ENCODE data around the gene TECTB.

The TECTB gene

DNA sequence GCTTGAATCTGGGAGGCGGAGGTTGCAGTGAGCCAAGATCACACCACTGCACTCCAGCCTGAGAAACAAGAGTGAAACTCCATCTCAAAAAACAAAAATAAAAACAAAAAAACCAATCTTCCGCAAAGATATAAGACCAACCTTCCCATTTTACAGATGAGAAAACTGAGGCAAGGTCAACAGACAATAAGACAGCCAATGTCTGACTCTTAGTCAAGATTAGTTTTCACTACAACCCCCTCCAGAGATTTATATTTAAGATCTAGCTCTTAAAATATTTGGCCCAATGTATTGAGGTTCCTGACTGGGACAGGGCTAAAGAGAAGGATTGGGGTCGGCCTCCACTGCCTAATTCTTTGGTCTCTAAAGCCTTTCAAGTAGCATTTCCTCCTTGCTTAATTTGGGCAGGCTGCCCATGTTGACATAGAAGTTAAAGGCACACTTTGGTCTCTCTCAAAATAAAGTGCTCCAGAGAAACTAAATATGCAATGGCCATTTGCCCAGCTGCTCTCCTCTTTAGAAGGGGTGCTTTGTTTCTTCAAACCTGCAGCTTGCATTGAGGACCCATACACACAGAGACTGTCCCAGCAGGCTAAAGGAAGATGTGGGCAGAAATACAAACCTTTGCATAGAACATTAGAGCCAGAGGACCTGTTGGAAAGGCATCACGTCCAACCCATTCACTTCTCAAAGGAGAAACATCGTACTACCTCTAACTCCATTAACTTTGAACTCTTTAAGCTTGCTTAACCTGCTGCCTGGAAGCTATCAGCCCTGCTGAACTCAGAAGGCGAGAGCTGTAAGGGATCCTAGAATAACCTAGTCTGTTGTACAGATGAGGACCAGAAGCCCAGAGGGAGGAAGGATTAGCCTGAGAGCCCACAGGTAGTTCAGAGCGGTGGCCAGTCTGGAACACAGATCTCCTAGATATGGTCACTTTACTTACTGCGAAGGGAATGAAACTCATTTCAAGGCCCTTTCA, 3.9 kb downstream of the TECTB start:
- H3K9ac ChIP-seq (ENCODE audit: insufficient read length, low read depth): no peak overlapping the region
- no peak for DNase-seq (ENCODE audit: low read depth, low spot score)
- H3K4me3 ChIP-seq (ENCODE audit: insufficient read length, low read depth): no peak overlapping the region
- no peaks in the 10 kb centered on the region for H3K36me3 ChIP-seq (ENCODE audit: insufficient read depth, insufficient read length, low read length)
- H3K9me3 ChIP-seq (ENCODE audit: insufficient read depth, low read length): no peaks in the 10 kb centered on the region
- no peak for TF ChIP-seq YY1 (IDR thresholded peaks at IDR 0.05; ENCODE audit: insufficient read depth, insufficient read length)
- no peak for TF ChIP-seq SUZ12 (IDR thresholded peaks at IDR 0.05; ENCODE audit: extremely low read depth, insufficient read depth, insufficient read length)
- no peak for TF ChIP-seq ZNF274 (IDR thresholded peaks at IDR 0.05; ENCODE audit: low read depth, low read length)
- no peaks in the 10 kb centered on the region for H3K27me3 ChIP-seq (ENCODE audit: insufficient read depth, insufficient read length)
- H3K4me1 ChIP-seq (ENCODE audit: insufficient read depth, insufficient read length): no peaks in the 10 kb centered on the region

DNA sequence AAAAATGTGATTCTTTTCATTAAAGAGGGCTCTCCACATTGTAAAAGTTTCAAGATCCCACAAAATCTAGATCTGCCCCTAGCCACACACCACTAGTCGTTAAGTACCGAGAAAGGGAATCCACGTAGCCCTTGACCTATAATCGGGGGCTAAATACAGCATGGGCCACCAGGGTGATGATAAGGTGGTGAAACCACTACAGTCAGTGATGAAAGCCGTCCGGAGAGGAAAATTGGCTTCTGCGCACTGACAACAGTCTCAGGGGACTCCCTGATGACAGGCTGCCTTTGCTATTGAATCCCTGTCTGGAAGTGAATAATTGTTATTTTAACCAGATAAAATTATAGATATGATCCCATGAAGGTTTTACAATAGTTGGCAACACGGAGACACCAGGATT, 4.6 kb downstream of the TECTB start:
- Histone ChIP-seq H3K9ac (ENCODE audit: insufficient read length, low read depth) (no peak overlapping the region), H3K36me3 (ENCODE audit: insufficient read depth, insufficient read length, low read length) (no peaks in the 10 kb centered on the region), H3K9me3 (ENCODE audit: insufficient read depth, low read length) (no peaks in the 10 kb centered on the region), H3K4me1 (ENCODE audit: insufficient read depth, insufficient read length) (no peaks in the 10 kb centered on the region), H3K4me3 (ENCODE audit: insufficient read length, low read depth) (no peak overlapping the region), H3K27me3 (ENCODE audit: insufficient read depth, insufficient read length) (no peaks in the 10 kb centered on the region)
- TF ChIP-seq YY1 (IDR thresholded peaks at IDR 0.05; ENCODE audit: insufficient read depth, insufficient read length) (no peak), ZNF274 (IDR thresholded peaks at IDR 0.05; ENCODE audit: low read depth, low read length) (no peak), SUZ12 (IDR thresholded peaks at IDR 0.05; ENCODE audit: extremely low read depth, insufficient read depth, insufficient read length) (no peak)
- no peak for DNase-seq (ENCODE audit: low read depth, low spot score)

DNA sequence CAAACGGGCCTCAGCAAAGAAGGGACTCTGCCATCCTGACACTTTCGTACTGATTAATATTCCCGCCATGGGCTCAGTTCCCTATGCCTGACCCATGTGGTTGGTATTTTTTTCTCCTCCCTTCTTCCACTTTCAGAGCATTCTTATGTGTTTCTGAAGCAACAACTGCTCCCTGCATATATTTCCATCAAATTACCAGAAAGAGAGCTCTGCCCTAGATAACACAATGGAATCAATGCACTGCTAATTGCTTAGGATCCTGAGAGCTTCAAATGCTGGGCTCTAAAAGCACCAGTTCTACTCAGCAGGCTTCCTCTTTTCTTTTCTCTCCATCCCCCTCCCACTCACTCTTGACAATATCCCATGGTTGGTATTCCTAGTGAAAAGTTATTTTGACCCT, 5.3 kb downstream of the TECTB start:
- TF ChIP-seq ZNF274 (IDR thresholded peaks at IDR 0.05; ENCODE audit: low read depth, low read length): no peak
- TF ChIP-seq YY1 (IDR thresholded peaks at IDR 0.05; ENCODE audit: insufficient read depth, insufficient read length): no peak
- TF ChIP-seq SUZ12 (IDR thresholded peaks at IDR 0.05; ENCODE audit: extremely low read depth, insufficient read depth, insufficient read length): no peak
- Histone ChIP-seq H3K27me3 (ENCODE audit: insufficient read depth, insufficient read length) (no peaks in the 10 kb centered on the region), H3K9me3 (ENCODE audit: insufficient read depth, low read length) (no peaks in the 10 kb centered on the region), H3K9ac (ENCODE audit: insufficient read length, low read depth) (no peak overlapping the region), H3K4me1 (ENCODE audit: insufficient read depth, insufficient read length) (no peaks in the 10 kb centered on the region), H3K4me3 (ENCODE audit: insufficient read length, low read depth) (no peak overlapping the region), H3K36me3 (ENCODE audit: insufficient read depth, insufficient read length, low read length) (no peaks in the 10 kb centered on the region)
- peak; percentile 33 for DNase-seq (ENCODE audit: low read depth, low spot score)

DNA sequence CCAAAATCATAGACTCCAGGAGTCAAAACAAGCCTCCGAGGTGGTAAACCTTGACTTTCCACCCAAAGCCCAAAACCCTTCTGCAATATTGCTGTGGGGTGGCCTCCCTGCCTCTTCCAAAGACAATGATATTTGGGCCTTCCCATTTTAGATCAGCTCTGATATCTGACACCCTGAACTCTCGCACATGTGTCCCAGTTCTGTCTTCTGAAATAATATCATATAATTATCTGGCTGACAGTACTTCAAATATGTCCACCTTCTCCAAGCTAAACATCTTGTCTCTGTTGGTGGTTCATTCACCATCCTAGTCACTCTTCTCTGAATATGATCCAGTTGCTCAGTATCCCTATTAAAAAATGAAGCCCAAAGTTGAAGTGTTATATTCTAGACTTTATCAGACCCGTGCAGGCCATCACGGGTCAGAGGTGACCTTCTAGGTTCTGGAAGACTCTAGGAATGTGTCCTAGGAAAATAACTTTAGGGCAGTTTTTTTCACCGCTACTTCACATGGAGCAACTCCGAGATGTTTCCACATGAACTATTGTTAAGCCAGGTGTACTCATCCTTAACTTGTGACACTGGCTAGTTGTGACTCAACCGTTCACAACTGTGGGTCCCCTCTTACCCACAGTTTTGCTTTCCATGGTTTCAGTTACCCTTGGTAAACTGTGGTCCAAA, 6.3 kb downstream of the TECTB start:
- H3K9me3 ChIP-seq (ENCODE audit: insufficient read depth, low read length): no peaks in the 10 kb centered on the region
- no peaks in the 10 kb centered on the region for H3K4me1 ChIP-seq (ENCODE audit: insufficient read depth, insufficient read length)
- no peak overlapping the region for H3K4me3 ChIP-seq (ENCODE audit: insufficient read length, low read depth)
- DNase-seq (ENCODE audit: low read depth, low spot score): no peak
- TF ChIP-seq ZNF274 (IDR thresholded peaks at IDR 0.05; ENCODE audit: low read depth, low read length) (no peak), SUZ12 (IDR thresholded peaks at IDR 0.05; ENCODE audit: extremely low read depth, insufficient read depth, insufficient read length) (no peak)
- H3K27me3 ChIP-seq (ENCODE audit: insufficient read depth, insufficient read length): no peaks in the 10 kb centered on the region
- no peak overlapping the region for H3K9ac ChIP-seq (ENCODE audit: insufficient read length, low read depth)
- no peaks in the 10 kb centered on the region for H3K36me3 ChIP-seq (ENCODE audit: insufficient read depth, insufficient read length, low read length)

DNA sequence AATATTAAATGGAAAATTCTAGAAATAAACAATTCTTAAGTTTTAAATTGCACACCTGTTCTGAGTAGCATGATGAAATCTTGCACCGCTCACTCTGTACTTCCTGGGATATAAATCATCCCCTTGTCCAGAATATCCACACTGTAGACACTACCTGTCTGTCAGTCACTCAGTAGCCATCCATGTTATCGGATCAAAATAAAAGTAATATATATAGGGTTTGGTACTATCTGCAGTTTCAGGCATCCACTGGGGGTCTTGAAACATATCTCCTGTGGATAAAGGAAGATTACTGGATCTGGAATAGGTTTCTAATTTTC, 6.8 kb downstream of the TECTB start:
- no peak for TF ChIP-seq YY1 (IDR thresholded peaks at IDR 0.05; ENCODE audit: insufficient read depth, insufficient read length)
- TF ChIP-seq ZNF274 (IDR thresholded peaks at IDR 0.05; ENCODE audit: low read depth, low read length): no peak
- TF ChIP-seq SUZ12 (IDR thresholded peaks at IDR 0.05; ENCODE audit: extremely low read depth, insufficient read depth, insufficient read length): no peak
- Histone ChIP-seq H3K27me3 (ENCODE audit: insufficient read depth, insufficient read length) (no peaks in the 10 kb centered on the region), H3K9me3 (ENCODE audit: insufficient read depth, low read length) (no peaks in the 10 kb centered on the region), H3K4me3 (ENCODE audit: insufficient read length, low read depth) (no peak overlapping the region), H3K4me1 (ENCODE audit: insufficient read depth, insufficient read length) (no peaks in the 10 kb centered on the region), H3K36me3 (ENCODE audit: insufficient read depth, insufficient read length, low read length) (no peaks in the 10 kb centered on the region), H3K9ac (ENCODE audit: insufficient read length, low read depth) (no peak overlapping the region)
- DNase-seq (ENCODE audit: low read depth, low spot score): no peak

DNA sequence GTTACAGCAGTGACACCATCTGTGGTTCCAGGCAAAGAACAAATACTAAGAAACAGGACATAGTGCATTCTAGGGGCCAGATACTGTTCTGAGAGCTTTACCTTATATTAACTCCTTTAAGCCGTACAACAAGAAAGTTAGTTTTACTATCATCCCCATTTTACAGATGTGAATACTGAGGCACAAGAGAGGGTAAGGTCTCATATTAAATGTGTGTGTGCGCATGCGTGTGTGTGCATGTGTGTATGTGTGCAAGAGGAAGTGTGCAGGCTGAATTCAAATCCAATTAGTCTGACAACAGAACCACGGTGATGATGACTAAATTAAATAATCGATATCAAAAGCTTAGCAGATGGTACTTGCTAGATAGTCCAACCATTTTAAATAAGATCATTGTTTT, 11.0 kb downstream of the TECTB start:
- TF ChIP-seq ZNF274 (IDR thresholded peaks at IDR 0.05; ENCODE audit: low read depth, low read length): no peak
- no peak for TF ChIP-seq SUZ12 (IDR thresholded peaks at IDR 0.05; ENCODE audit: extremely low read depth, insufficient read depth, insufficient read length)
- no peak for TF ChIP-seq YY1 (IDR thresholded peaks at IDR 0.05; ENCODE audit: insufficient read depth, insufficient read length)
- Histone ChIP-seq H3K4me1 (ENCODE audit: insufficient read depth, insufficient read length) (peaks cover 4% of the 10 kb centered on the region), H3K27me3 (ENCODE audit: insufficient read depth, insufficient read length) (no peaks in the 10 kb centered on the region), H3K36me3 (ENCODE audit: insufficient read depth, insufficient read length, low read length) (no peaks in the 10 kb centered on the region), H3K9me3 (ENCODE audit: insufficient read depth, low read length) (no peaks in the 10 kb centered on the region), H3K4me3 (ENCODE audit: insufficient read length, low read depth) (no peak overlapping the region), H3K9ac (ENCODE audit: insufficient read length, low read depth) (no peak overlapping the region)
- no peak for DNase-seq (ENCODE audit: low read depth, low spot score)
